Limb (tissue), 2 donors: ENCODE measurements around the gene POFUT2.
A peak's percentile ranks its signal among the peaks of the same experiment; 100 is the strongest.

Experiments
- DNase-seq, 2 donors: peaks; one replicate each; pipeline ENCODE4 v3.0.0-alpha.2; 2016; ENCODE audit errors: extremely low spot score in 2 of 2

POFUT2 gene

DNA sequence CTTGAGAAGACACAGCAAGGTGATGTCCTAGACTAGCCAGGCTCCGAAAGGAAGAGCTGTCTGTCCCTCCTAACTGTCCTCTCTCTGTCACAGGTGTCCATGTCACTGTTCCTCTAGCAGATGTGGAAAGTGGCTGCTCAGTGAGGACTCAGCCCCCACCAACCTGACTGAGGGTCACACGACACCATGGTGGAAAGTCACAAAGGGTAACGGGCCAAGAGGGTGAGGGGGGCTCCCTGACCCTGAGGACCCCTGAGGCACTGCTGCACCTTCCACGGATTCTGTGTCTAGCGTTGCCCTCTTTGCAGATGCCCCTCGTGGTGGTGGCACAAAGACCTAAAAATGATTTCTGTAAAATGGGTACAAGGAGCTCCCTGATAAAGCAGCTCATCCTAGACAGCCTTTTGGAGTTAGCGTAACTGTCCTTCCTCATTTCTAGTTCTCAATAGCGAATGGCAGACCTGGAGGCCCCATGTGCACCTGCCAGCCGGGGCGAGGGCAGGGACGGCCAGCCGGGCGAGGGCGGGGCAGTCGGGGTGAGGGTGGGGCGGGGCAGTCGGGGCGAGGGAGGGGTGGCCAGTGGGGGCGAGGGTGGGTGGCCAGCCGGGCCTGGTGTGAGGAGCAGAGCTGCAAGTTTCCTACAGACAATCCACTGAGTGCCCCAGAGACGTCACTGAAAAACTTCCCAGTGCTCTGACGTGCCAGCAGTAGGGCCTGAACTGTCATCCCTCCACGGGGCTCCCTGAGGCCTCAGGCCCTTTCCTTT, 23.4 kb downstream of the POFUT2 start:
- DNase-seq = peak in 1 of 2 donors; percentile 20

DNA sequence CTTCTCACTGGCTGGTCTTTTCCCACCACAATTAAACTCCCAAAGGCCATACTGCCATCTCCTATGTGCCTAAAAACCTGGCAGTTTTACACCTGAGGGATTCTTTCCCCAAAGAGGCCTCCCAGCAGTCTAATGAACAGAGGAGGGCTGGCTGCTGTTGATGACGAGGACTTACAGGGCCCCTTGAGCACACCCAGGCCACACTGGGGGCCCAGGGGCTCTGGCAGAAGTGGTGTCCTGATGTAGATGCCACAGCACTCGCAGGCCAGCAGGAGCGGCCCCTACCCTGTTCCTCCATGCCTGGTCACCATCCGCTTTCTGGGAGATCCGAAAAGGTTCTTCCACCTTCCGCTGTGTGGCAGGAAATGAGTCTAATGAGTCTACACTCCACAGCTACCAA, 24.2 kb downstream of the POFUT2 start:
- no peak for DNase-seq

DNA sequence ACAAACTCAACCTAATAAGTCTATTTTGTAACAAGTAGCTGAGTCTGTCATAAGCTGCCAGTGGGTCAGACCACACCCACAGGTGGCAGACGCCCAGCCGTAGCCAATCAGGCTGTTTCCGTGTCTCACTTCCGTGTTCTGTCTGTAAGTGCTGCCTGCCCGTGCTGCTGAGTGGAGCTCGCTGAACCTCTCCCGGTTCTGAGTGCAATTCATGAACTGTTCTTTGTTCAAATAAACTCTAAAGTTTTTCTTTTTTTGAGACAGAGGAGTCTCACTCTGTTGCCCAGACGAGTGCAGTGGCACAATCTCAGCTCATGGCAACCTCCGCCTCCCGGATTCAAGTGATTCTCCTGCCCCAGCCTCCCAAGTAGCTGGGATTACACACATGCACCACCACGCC, 25.1 kb downstream of the POFUT2 start:
- no peak for DNase-seq

DNA sequence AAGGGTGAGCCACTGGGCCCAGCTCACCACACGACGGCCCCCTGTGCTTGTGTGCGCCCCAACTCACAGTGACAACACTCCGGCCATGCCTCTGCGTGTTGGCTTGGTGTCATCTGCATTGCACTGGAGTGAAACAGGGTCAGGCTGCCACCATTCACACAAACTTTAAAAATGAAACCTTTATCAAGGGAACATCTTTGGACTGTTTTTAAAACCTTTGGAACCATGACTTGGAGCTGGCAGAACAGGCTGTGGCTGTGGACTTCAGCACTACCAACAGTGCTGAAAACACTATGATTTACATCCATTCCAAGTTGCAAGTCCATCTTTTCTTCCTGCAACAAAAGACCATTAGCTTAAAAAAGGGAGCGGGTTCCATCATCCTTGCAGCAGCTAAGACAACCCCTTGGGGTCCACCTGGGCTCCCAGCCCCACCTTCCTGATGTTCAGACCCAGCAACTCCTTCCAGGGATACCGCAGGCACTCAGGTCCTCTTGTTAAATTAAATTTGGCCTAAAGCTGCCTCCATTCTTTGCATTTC, 25.6 kb downstream of the POFUT2 start:
- no peak for DNase-seq

DNA sequence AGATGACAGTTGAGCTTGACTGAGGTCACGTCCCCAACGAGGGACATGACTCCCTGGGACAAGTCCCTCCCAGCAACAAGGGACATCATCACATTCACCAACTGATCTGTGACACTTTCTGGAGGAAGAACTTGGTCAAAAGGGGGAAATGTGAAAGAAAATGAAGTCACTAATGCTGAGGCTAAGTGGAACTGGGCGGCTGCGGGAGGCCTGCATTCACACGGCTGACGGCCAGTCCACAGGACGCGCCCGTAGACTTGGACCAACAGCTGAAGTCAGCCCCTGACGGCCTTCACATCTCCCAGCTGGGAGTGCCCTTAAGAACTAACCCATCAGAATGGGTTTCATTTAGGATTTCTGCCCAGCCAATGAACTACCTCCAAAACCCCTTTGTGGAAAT, 26.6 kb downstream of the POFUT2 start:
- peak in 1 of 2 donors; percentile 15 for DNase-seq

DNA sequence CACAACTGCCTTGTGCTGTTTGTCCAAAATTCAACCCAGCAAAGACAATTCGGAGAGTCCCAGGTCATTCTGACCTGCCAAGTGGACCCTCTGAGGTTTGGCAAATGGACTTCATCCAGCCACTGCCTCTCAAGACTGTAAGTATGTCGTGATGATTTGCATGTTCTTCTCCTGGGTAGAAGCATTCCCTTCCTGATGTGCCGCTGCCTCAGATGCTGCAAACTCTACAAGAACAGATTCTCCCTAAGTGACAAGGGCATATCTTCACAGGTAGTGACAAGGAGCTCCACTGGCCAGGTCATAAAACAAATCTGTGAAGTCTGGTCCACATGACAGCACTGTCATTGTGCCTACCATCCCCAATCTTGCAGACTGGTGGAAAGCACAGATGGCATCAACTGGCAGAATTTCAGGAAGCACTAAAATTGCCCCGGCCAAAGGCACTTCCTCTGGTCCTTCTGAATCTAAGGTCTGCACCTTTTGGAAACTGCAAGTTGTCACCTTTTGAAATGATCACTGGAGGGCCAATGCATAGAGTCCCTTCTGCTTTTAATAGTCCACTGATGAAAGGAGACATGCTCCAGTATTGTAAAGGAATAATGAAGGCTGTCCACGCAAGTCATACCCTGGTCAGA, 27.4 kb downstream of the POFUT2 start:
- DNase-seq = no peak

DNA sequence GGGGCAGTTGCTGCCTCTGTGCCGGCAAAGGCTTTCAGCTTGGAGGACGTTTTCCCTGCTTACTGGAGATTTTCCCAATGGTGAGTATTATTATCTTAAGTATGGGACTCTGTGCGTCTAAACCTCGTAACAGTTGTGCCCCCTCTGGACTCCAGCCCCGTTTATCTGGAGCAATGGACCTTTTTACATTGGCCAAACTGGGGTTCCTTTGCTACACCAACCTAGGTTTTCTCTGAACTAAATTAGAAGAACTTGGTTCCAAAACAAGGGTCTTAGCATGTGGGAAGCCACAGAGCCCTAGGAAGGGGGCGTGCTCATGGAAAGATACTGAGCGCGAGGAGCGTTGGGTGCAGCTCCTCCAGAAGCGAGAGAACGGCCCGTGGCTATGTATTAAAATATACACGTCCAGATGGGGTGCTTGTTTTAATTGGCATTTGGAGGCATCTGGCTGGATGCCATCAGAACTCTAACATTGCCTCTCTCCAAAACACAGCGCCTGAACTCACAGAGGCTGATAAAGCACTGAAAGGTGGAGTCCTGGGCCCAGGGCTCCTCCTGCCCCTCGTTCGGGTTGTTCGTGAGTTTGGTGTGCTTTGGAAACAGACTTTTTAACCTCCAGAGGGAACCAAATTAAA, 28.4 kb downstream of the POFUT2 start:
- peak in 1 of 2 donors; percentile 28 for DNase-seq

DNA sequence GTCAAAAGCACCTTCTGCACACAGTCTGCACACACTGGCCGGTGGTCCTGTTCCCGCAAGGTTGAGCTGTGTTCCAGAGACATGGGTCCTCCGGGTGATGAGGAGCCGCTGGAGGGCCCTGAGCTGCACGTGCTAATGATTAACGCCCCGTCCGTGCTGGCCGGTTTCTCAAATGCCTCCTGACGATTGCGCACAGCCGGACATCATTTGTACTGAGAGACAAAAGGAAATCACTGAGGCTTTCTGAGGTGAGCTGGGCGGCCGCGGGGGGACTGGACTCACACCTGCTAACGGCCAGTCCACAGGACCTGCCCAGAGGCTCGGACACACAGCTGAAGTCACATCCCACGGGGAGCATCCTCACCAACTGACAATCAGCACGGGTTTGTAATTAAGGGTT, 29.2 kb downstream of the POFUT2 start:
- DNase-seq = peak in 1 of 2 donors; percentile 25

DNA sequence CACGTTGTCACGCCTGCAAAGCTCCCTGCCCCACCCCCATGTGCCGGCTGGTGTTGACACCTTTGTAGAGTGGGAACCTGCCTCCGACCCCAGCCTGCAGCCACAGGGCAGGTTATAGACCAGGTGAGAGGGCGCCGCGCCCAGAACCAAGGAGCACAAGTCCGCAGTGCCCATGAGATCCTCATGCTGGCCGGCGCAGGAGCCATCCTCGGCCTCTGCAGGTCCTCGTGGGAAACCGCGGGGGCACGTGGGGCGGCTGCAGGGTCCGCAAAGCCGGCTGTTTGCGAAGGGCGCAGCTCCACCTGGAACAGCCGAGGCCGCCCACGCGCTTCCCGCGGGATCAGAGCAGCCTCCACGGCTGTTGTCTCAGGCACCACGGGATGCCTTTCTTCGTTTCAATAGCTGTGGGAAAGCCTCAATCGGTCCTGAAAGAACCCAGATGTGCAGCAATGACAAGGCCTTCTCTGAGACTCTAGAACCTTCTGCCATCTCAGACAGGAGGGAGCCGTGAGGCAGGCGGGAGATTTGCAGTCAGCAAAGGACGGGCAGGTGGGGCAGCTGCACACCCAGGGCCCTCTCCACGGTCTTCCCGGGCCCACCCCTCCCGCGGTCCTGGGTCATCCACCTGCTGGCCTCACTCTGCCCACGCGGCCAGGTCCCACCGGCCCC, 29.9 kb downstream of the POFUT2 start:
- peak in 1 of 2 donors; percentile 24 for DNase-seq

DNA sequence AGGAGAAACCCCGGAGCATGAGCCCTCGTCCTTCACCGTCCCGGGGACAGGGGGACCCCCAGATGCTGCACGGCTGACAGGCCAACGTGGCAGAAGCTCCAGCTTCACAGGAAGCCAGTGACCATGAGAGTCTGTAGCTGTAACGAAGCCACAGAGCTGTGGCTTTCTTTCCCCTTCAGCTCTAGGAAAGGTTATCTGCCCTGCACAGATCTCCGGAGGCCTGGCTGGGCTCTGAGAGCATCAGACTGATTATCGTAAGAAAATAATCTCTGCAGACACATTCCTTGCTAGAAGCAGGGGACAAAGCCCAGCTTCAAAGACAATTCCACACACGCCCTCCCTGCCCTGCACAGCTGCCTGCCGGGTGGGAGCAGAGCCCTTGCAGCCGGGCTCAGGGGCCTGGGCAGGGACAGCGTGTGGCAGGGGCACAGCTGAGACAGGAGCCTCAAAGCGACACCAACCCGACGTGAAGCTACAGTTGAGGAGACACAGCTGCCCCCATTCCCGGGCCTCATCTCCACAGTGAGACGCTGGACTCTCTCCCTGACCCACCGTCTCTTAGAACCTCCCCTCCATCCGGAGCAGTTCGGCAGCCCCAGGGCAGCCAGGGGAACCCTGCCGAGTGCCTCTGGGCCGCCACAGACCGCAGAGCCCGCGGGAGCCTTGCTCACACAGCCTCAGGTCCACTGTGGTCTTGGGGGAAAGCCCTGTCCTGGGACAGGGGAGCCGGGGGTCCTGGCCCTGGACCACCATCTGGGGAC, 30.6 kb downstream of the POFUT2 start:
- DNase-seq = peak; percentile 2 to 43

DNA sequence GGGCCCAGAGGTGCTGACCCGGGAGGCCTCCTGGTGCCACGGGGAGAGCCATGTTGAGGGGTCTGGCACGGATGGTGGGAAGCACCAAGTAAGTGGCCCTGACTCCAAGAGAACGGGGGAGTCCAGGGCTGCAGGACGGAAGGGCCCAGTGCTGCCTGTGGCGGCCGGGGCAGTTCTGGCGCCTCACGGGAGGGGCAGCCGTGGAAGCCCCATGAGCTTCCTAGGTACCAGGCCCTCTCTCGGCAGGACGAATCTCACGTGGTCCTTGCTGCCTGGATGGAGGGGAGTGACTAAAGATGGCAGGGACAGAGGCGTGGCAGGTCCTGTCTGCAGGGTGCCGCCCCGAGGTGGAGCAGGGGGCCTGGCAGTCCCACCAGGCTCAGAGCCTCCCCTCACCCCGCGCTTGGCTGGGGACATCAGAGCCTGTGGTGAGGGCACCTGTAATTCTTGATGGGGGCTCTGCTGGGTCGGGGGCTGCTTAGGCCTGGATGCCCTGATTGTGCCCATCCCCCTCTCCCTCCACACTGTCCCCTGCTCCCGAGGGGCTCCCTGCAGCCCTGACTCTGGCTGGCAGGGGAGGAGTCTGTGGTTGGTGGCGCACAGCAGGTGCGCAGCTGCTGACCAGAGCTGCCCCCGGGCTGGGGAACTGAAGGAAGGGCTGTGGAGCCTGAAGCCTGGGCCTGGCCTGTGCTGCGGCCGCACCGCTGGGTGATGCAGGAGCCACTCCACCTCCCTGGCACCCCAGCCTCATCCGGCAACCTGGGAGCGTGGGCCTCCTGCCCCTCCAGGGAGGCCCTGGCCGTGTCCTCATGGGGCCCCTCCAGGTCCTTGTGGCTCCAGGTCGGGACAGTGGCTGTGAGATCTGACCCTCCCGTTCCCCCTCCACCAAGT, 31.4 kb downstream of the POFUT2 start:
- DNase-seq = peak in 1 of 2 donors; percentile 31

DNA sequence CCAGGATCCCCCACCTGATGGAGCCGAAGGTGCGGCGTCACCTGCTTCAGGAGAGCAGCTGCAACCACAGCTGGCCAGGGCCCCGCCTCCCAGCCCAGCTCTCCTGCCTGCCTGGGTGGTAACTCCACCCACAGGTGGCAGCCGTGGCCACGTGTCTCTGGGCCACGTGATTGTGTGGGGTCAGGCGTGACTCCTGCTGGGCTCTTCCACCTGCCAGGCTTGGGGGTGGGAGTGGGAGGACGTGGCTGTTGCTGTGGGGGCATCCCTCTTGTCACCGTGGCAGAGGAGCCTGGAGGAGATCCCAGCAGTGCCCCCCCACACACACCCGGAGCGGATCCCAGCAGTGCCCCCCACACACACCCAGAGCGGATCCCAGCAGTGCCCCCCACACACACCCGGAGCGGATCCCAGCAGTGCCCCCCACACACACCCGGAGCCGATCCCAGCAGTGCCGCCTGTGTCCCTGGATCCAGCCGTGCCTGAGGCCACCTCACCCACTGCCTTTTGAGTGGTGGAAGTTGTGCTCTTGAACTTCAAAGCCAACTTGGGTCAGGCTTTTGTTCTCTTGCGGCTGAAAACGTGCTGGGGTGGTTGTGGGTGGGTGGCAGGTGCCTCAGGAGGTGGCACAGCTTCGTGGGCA, 32.2 kb downstream of the POFUT2 start:
- peak in 1 of 2 donors; percentile 28 for DNase-seq

DNA sequence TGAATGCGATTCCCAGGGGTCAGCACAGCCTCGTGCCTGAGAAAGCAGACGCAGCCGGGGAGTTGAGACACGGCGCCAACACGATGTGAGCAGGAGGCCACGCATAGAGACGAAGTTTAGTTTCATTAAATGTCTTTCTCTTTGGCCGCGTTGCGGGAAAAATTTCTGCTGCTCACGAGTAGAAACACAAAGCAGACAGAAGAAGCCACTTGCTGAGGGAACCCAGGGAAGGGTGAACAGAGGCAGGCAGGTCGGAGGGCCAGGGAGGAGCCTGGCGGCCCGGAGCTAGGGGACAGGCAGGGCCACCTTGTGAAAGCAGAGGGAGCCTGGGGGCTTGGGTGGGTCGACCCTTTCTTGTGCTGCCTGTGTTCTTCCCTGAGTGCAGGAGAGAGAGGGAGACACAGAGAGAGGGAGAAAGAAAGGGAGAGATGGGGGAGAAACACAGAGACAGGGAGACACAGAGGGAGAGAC, 33.2 kb downstream of the POFUT2 start:
- DNase-seq = peak in 1 of 2 donors; percentile 26

DNA sequence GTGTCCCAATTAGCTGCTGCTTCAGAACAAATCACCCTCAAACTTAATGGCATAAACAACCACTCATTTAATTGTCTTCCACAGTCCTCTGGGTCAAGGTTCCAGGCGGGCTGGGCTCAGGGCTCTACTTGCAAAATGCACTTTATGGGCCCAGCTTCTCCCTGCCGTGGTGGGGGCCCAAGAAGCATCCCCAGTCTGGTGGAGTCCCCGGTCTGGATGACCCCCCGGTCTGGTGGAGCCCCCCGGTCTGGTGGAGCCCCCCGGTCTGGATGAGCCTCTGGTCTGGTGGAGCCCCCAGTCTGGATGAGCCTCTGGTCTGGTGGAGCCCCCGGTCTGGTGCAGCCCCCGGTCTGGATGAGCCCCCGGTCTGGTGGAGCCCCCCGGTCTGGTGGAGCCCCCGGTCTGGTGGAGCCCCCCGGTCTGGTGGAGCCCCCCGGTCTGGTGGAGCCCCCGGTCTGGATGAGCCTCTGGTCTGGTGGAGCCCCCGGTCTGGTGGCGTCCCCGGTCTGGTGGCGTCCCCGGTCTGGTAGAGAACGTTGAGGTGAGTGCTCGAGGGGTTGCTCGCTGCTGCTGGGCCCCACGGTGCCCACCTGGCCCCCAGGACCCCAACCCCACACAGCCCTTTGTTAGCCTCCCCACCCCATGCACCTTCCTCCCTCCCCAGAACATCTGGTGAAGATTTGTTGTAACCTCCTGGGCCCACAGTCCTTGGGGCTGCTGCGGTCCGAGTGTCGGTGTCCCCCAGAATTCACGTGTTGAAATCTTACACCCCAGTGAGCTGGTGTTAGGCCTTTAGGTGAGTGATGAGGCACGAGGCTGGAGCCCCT, 33.8 kb downstream of the POFUT2 start:
- DNase-seq = no peak

DNA sequence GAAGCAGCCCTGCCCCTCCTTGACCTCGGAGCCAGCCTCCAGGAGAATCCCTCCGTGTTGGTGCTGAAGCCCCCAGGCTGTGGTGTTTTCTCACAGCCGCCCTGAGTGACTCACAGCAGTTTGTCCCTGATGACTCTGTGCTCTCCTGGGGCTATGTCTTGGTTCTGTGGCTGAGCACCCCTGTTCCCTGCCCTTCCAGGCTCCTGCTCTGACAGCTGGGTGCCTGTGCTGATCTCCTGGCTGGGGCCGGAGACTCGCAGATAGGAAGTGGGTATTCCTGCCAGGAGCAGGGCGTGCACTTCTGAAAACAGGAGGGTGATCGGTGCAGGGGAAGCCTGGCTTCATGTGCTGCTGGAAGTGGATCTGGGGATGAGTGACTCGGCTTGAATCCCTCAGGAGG, 34.5 kb downstream of the POFUT2 start:
- no peak for DNase-seq

DNA sequence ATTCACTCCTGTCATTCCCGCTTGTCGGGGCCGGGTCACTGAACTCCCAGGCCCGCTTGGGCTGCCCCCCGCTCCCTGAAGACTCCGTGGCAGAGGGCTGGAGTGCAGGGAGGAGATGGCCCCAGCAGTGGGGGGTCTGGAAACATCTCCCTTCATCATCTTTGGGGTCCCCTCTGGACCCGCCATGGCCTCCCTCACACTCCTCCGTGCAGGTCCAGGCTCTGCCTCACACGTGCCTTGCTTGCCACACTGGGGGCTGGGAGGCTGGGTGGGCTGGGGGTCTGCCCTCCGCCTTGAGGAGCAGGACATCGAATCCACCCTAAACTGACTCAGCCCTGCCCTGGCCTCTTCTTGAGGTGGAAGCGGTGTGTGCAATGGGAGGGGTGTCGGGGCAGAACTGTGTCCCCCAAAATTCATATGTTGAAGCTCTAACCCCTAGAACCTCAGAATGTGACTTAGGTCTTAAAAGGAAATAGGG, 35.2 kb downstream of the POFUT2 start:
- no peak for DNase-seq

DNA sequence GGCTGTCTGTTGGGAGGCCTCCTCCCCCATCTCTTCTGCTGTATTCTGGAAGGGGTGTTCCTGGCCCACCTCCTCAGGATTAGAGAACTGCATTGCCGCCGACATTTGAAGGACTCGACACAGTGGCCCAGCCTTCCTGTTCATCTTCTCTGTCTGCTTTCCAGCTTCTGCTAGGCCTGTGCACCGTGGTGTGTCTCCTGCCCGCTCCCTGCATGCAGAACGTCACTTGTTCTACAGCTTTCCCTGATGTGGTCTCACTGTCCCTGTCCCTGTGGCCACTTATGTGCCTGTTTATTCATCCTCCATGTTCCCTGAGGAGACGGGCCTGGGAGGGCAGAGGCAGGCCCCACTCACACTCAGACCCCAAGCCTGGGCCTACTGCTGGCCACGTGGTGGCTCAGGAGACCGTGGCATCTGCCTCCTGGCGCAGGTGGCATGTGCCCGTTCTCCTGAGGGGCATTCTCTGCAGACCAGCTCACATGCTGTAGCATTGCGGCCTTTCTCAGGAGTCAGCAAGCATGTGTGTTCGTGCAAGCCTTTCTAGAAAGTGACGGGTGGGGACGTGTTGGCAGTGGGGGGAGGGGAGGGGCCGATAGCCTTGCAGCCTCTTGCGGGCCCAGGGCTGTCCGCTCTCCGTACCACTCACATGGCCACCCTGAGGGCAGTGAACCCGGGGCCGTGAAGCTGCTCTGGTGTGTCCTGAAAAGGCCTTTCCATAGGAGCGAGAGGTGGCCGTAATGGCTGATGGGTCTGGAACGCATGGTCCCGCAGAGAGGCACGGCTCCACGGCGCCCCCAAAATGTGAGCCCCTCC, 35.9 kb downstream of the POFUT2 start:
- no peak for DNase-seq
